ENCODE data around the gene ADGRL3.
"Not testable (repeated sequence)": the region's sequence is repeated elsewhere in the genome, so short reads cannot be mapped to it uniquely, and the experiment has no call there.

Gene ADGRL3

GRCh38 chr4:61756937-61757336, 556.8 kb downstream of the ADGRL3 start:
- DNase-seq (ENCODE audit: low spot score) = not testable (repeated sequence)

- DNase-seq (ENCODE audit: low spot score) = not testable (repeated sequence)
Measured at GRCh38 chr4:61757983-61758382, 557.9 kb downstream of the ADGRL3 start.

GRCh38 chr4:61758596-61758995, 558.5 kb downstream of the ADGRL3 start:
- not testable (repeated sequence) for DNase-seq (ENCODE audit: low spot score)

GRCh38 chr4:61759245-61759644, 559.1 kb downstream of the ADGRL3 start:
- not testable (repeated sequence) for DNase-seq (ENCODE audit: low spot score)

GRCh38 chr4:61759885-61760284, 559.8 kb downstream of the ADGRL3 start:
- DNase-seq (ENCODE audit: low spot score) = not testable (repeated sequence)

GRCh38 chr4:61760820-61761219, 560.7 kb downstream of the ADGRL3 start:
- DNase-seq (ENCODE audit: low spot score) = no peak

GRCh38 chr4:61762722-61763627, 562.8 kb downstream of the ADGRL3 start:
- DNase-seq (ENCODE audit: low spot score) = no peak

GRCh38 chr4:61763682-61764081, 563.6 kb downstream of the ADGRL3 start:
- no peak for DNase-seq (ENCODE audit: low spot score)

- DNase-seq (ENCODE audit: low spot score) = not testable (repeated sequence)
Measured at GRCh38 chr4:61764090-61764489, 564.0 kb downstream of the ADGRL3 start.

GRCh38 chr4:61769444-61770167, 569.5 kb downstream of the ADGRL3 start:
- not testable (repeated sequence) for DNase-seq (ENCODE audit: low spot score)

GRCh38 chr4:61770456-61770855, 570.3 kb downstream of the ADGRL3 start:
- DNase-seq (ENCODE audit: low spot score) = no peak

- DNase-seq (ENCODE audit: low spot score) = no peak
Measured at GRCh38 chr4:61771056-61771455, 570.9 kb downstream of the ADGRL3 start.

- peak; percentile 81 for DNase-seq (ENCODE audit: low spot score)
Measured at GRCh38 chr4:61772126-61772525, 572.0 kb downstream of the ADGRL3 start.

GRCh38 chr4:61773655-61774245, 573.6 kb downstream of the ADGRL3 start:
- peak; percentile 6 for DNase-seq (ENCODE audit: low spot score)

GRCh38 chr4:61782133-61782532, 582.0 kb downstream of the ADGRL3 start:
- no peak for DNase-seq (ENCODE audit: low spot score)

GRCh38 chr4:61783050-61783449, 582.9 kb downstream of the ADGRL3 start:
- DNase-seq (ENCODE audit: low spot score) = no peak

GRCh38 chr4:61785761-61786160, 585.6 kb downstream of the ADGRL3 start:
- DNase-seq (ENCODE audit: low spot score) = no peak

GRCh38 chr4:61786211-61786610, 586.1 kb downstream of the ADGRL3 start:
- no peak for DNase-seq (ENCODE audit: low spot score)

GRCh38 chr4:61795998-61796397, 595.9 kb downstream of the ADGRL3 start:
- no peak for DNase-seq (ENCODE audit: low spot score)

GRCh38 chr4:61799794-61800193, 599.7 kb downstream of the ADGRL3 start:
- DNase-seq (ENCODE audit: low spot score) = no peak

- no peak for DNase-seq (ENCODE audit: low spot score)
Measured at GRCh38 chr4:61805227-61805626, 605.1 kb downstream of the ADGRL3 start.

- peak; percentile 27 for DNase-seq (ENCODE audit: low spot score)
Measured at GRCh38 chr4:61805979-61806378, 605.9 kb downstream of the ADGRL3 start.

- no peak for DNase-seq (ENCODE audit: low spot score)
Measured at GRCh38 chr4:61812171-61812570, 612.0 kb downstream of the ADGRL3 start.
